Fibroblast of the aortic adventitia (primary cell): ENCODE measurements around the gene LAMC2. TPM values are rescaled to one million over a fixed set of nuclear protein-coding genes. Genes with fewer than 3 reads are reported as not detected.

Experiments used
- DNase-seq: peaks from one replicate; pipeline ENCODE4 v3.0.0-alpha.2; 2010; ENCODE audit warnings: low read depth
- H3K4me3 ChIP-seq: 2 replicates; pipeline ENCODE4 v1.5.1; 2011; ENCODE audit warnings: low read depth, mild to moderate bottlenecking, control low read depth, low read length, moderate library complexity
- CTCF ChIP-seq: IDR thresholded peaks from 2 replicates; pipeline ENCODE4 v1.5.1; 2011; ENCODE audit warnings: mild to moderate bottlenecking, low read length, control low read depth, inconsistent platforms; ENCODE audit not compliant: insufficient read depth
- total RNA-seq: library from RNA; depleted of rRNA; stranded (reverse); fragments of >200 nt; gene quantifications from 2 replicates; pipeline ENCODE4 v1.2.3, GENCODE V29; 2012; ENCODE audit warnings: low replicate concordance

The LAMC2 gene
- total RNA-seq, 1 donor, result 2.8 TPM

DNA sequence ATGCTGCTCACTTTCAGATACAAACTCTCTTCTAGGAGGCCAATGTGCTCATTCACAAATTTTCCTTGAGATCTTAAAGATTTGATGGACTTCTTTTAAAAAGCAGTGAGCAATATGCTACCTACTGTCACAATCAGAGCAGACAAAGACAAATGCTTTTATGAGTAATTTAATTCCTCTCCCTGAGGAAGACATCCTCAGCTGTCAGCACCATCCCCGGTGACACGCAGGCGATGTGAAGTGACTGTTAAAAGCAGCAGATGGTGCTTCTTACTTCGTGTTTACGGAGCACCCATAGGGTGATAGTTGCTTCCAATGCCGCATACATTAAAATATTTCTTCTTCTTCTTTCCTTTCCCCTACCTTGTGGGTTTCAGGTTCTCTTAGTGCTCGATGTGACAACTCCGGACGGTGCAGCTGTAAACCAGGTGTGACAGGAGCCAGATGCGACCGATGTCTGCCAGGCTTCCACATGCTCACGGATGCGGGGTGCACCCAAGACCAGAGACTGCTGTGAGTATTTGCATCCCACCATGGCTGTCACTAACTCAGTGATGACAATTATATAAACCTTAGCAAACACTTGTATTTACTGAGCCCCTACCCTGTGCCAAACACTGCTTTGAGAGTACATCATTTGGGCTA is 29.1 kb downstream of the LAMC2 start:
- no peak for TF ChIP-seq CTCF
- no peak for DNase-seq
- no peak overlapping the region for H3K4me3 ChIP-seq

- no peak for DNase-seq
- H3K4me3 ChIP-seq, result no peak overlapping the region
- no peak for TF ChIP-seq CTCF
Measured at GRCh38 chr1:183215936-183216335, 29.9 kb downstream of the LAMC2 start.

DNA sequence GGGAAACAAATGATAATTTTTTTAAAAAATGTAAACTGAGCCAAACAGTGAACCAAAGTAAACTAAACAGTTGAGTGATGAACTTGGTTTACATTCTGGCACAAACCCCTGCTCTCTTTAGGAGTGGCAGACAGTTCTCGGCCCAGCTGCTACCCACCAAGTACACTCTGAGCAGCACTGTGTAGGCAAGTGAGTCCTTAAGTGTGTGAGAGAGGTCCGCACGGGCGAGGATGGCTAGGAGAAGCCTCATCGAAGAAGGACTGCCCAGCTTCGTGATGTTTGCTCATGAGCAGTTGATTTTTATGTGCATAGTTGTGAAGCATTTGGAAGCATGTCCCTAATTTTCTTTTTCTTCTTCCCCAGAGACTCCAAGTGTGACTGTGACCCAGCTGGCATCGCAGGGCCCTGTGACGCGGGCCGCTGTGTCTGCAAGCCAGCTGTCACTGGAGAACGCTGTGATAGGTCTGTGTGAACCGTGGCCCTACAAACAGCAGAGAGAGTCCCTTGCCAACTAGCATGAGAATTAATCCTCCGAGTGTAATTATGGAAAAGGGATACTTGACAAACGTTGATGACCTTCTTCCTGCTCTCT is 32.1 kb downstream of the LAMC2 start:
- no peak for DNase-seq
- H3K4me3 ChIP-seq, result no peak overlapping the region
- no peak for TF ChIP-seq CTCF

DNA sequence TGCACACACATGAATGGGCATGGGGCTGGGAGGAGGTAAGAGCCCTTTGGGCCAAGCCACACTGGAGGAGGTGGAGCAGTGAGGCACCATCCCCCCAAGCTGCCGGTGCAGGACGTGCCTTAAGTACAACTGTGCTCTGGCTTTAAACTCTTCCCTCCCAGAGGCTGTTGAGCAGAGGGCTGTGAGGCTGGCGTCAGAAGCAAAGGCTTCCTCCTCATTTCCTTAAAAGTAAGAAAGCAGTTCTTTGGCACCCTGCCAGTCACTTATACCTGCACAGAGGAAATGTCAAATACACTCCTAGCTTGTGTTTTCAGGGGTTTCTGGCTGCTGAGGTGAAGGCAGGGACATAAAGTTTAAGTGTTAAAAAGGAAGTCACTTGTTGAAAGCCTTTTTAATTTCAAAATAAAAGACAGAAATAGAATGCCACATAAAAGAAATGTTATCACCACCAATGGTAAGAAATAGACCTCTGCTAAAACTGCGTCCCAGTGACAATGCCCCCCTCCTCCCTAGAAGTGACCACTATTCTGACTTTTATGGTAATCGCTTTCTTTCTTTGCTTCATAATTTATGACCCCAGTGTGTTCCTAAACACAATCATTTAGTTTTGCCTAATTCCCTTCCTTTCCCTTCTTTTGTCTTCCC is 33.0 kb downstream of the LAMC2 start:
- TF ChIP-seq CTCF, result no peak
- DNase-seq, result no peak
- no peak overlapping the region for H3K4me3 ChIP-seq

- H3K4me3 ChIP-seq, result no peak overlapping the region
- DNase-seq, result no peak
- no peak for TF ChIP-seq CTCF
Measured at GRCh38 chr1:183219616-183220009, 33.5 kb downstream of the LAMC2 start.

GRCh38 chr1:183222909-183223308 is 36.8 kb downstream of the LAMC2 start:
- DNase-seq, result no peak
- H3K4me3 ChIP-seq, result no peak overlapping the region
- TF ChIP-seq CTCF, result no peak
